Muscle of back (tissue), 11 donors: ENCODE results near the gene RMND5B. TPM values are rescaled to one million over a fixed set of nuclear protein-coding genes. Genes with fewer than 3 reads are reported as not detected.

Source experiments
- DNase-seq, 3 donors: peaks; one replicate each; pipeline versions ENCODE4 v3.0.0 to v3.0.0-alpha.2; 2013
- polyA plus RNA-seq, 10 donors: library from polyadenylated mRNA; unstranded; fragments of 120-200 nt; gene quantifications; one replicate each; pipeline ENCODE4 v1.2.1, GENCODE V29; 2013; ENCODE audit not compliant: insufficient read length in 10 of 10

The RMND5B gene
- polyA plus RNA-seq, 10 donors: 27.2 to 32.0 (median 29.8) TPM

DNA sequence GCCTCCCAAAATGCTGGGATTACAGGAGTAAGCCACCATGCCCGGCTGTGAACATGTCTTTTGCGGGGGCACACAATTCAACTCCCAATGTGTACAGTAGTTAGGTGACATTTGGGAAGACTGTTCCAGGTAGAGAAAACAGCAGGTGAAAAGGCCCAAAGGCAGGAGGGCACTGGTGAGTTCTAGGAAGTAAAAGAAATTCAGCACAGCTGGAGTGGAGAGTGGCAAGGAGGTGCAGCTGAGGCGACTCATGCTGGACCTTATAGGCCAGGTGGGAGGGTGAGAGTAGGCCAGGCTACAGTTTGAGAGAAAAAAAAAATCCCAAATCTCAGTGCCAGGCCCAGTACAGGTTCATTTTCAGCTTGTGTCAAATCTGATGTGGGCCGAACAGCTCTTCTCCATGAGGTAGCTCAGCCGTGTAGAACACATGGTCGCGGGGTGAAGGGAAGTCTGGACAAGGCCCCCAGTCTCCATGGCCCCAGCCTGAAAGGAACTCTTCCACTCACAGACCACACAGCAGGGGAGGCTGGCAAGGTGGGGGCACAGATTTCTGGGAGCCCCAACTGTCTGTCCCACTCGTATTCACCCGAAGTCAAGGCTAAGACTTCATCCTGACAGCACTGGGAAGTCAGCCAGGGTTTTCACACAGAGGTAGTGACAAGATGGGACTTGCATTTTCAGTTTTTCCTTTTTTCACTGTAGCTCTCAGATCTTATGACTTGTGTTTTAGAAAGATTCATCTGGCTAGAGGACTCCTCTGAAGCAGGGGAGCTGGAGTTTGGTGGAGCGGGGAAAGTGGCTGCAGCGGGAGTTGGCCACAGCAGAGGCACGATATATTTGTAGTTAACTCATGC lies 69.0 kb downstream of the RMND5B start:
- DNase-seq: no peak

Other genes starting within 250 kb of the RMND5B start
- not detected for gene PROP1, start 134.8 kb upstream of the RMND5B start, polyA plus RNA-seq
- gene N4BP3, start 17.5 kb upstream of the RMND5B start, polyA plus RNA-seq: 10 to 100 TPM; 15.8 to 23.7 (median 19.9) TPM
- 100 to 1,000 TPM in 4 of 10 donors, 10 to 100 TPM in 6; 74.4 to 124 (median 92.2) TPM for gene NHP2, start 22.9 kb downstream of the RMND5B start, polyA plus RNA-seq
- not detected for gene GMCL2, start 56.4 kb downstream of the RMND5B start, polyA plus RNA-seq
- 100 to 1,000 TPM in 2 of 10 donors, 10 to 100 TPM in 8; 72.5 to 124 (median 89.0) TPM for gene HNRNPAB, start 73.5 kb downstream of the RMND5B start, polyA plus RNA-seq
- gene PHYKPL, start 101.8 kb downstream of the RMND5B start, polyA plus RNA-seq: 10 to 100 TPM; 37.0 to 91.0 (median 48.7) TPM